NOMO-1 (cell line): ENCODE measurements around the gene REV1.
"Not testable (repeated sequence)": the region's sequence is repeated elsewhere in the genome, so short reads cannot be mapped to it uniquely, and the experiment has no call there.

ENCODE experiments used
- DNase-seq, 2 experiments: peaks; one replicate each; lab custom pipeline; 2025; ENCODE audit not compliant: unreplicated experiment in 2 of 2; lab: John Stamatoyannopoulos, UW

Gene REV1

DNA sequence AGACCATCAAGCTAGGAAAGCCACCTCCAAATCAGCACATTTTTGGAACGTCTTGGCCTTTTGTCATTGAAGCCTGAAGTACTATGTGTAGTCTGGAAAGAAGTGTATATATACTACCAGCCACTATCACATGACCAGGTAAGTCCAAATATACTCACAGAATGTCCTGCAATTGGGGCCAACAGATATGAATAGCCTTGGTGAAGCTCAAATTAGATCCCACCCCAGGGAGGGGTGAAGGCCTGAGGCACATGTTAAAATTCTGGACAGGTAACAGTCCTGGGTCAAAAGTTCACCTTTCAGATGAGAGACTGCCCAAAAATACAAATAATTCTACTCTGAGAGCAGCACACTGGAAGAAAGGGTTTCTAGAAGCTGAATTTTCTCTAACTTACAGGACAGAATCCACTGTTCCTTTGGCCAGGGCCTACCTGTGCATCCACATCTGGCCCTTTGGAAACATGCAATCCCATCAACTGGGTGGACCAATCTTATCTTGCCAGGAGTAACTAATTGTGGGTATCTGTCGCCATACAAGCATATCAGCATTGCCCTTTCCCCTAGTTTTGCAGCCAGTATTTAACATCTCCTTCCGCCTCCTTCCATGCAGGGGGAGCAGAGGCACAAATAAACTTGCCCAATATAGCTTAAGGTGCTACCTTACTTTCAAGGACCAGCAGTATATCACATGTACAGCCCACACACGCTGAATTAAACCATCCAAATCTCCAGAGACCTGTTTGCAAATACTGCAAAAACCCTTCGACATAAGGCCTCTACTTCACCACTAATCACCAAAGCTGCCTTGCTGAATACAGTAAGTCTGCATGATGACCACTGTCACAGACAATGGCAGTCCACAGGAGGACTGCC lies 84.8 kb downstream of the REV1 start:
- DNase-seq: no peak

DNA sequence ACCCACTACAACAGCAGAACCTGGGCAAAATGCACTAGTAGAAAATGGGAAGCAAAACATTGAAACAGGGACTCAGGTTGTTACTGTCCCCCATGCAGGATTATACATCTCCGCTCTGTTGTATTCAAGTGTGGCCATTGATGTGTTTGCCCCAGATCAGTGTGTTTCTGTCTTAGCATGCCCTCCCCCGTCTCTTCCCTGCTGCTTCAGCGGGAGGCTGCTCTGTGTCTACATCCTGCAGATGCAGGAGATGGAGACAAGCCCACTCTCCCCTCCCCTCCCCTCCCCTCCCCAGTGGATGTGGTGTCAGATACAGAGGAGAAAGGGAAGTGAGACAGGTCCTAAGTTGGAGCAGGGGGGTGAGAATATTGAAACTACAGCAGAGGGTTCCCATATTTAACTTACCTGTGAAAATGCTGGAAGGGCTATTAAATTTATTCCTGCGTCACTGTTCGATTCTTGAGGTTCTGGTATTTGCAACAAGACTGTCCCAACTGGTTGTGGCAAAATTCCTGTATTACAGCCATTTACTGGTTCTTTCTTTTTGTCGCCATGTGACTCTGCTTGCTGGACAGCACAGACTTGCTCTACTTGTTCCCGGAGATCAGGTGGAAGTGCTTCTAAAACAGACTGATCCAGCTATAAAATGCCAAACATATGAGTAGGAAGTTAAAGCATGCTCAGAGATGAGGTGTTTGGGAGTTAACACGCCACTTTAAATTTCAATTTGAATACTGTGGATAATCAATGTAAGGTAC lies 85.6 kb downstream of the REV1 start:
- DNase-seq: no peak

DNA sequence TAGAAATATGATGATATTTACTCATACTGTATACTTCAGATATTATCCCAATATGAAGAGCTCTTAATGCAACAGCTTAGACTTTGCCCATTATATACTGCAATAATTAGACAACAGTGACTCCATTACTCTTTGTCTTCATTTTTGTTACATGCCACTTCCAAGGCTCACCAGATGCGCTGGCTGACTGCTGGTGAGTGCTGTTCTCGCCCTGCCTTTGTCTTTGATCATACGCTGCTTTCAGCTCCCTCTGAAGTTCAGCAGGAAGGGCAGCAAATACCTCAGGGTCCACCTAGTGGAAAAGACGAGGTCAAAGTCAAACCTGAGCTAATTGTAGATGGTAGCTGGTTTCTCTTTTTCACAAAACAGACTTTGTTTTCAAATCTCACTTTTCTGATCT lies 86.3 kb downstream of the REV1 start:
- no peak for DNase-seq

DNA sequence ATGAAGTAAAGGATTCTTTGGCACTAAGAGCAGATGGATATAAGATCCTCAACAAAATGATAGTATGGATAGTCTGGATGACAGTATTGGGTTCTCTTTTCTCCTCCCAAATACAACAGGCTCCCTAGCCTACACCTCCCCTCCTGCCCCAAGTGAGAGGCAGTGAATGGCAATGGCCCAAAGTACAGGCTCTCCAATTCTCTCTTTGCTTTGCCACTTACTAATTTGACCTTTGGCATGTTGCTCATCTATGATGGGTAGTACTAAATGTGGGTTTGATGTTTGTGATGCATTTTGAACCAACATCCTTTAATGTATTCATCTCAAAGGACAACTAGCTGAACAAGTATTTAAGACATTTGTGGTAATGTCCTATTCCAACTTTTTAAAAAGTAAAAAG lies 86.7 kb downstream of the REV1 start:
- DNase-seq: no peak

DNA sequence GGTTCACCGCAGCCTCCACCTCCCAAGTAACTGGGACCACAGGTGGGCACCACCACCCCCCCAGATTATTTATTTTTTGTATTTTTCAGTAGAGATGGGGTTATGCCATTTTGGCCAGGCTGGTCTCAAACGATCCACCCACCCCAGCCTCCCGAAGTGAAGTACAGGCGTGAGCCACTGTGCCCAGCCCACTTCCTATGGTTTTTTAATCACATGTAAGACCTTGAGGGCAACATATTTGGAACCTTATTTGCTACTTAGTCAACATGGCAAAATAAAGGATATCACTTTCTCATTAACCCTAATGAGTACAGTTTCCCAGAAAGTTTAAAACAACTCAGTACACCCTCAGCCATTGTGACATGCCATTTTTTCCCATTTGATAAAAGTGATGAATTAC lies 88.0 kb downstream of the REV1 start:
- no peak for DNase-seq

DNA sequence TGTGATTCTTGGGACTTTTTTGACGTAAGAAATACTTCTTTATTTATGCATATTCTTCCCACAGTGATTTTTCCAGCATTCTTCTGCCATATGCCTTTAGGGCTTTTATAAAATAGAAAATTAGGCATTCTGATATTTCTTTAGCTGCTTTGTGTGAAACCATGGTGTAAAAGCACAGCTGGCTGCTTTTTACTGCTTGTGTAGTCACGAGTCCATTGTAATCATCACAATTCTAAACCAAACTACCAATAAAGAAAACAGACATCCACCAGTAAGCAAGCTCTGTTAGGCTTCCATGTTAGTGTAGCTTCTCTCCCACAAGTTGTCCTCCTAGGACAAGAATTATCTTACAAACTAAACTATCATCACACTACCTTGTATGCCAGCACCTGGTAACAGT lies 90.0 kb downstream of the REV1 start:
- no peak for DNase-seq

DNA sequence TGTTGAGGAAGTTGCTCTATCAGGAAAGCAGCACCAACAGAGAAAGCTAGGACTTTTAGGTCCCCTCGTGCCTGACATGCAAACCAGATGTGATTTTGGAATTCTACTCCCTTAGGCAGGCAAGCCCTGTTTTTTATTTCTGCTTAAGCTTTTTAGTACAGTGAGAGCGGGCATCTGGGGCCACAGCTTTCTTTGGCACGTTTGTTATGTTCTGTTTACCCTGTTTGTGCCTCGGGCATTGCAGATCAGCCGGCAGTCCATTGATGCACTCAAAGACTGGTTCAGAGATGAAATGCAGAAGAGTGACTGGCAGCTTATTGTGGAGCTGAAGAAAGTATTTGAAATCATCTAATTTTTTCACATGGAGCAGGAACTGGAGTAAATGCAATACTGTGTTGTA lies 90.8 kb downstream of the REV1 start:
- no peak for DNase-seq

DNA sequence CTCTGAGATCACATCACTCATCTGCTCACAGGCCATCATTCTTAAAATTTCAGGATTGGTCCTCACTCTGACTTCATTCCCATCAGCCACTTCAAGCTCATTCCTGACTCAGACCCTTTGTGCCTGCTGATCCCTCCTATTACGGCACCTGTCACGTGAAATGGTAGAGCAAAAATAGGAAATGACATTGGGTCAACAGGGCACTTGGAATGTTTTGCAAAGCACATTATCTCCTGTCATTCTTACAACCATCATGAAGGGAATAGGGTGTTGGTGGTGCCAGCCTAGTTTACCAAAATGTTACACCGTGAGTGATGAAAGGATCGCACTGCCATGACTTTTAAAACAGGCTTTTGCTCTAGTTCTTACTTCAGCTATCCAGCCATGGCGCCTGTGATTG lies 91.5 kb downstream of the REV1 start:
- no peak for DNase-seq

DNA sequence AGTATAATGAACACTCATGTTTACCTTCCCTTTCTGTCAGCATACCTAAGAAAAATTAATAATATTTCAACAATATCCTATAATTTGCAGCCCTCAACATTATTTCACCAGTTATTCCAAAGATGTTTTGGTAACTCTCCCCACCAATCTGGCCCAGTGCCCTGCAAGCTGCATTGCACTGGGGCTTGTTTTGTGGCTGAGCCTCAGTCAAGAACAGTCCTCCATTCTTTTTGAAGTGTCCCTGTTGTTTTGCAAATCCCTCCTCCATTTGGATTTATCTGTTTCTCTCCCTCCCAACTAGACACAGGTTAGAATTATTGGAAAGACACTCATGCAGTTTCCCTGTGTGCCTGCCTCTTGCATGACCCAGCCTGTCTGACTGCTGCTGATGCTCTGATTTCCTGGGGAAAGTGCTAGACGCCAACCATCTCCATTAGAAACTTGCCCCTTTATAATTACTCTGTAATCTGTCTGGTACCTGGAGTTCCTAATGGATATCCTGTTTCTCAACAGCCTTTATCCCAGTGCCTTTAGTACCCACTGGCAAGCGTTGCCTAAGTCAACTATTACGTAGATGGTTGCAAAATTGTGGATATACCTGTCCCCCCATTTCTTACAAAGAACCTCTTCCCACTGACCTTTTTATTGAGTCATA lies 92.4 kb downstream of the REV1 start:
- no peak for DNase-seq

DNA sequence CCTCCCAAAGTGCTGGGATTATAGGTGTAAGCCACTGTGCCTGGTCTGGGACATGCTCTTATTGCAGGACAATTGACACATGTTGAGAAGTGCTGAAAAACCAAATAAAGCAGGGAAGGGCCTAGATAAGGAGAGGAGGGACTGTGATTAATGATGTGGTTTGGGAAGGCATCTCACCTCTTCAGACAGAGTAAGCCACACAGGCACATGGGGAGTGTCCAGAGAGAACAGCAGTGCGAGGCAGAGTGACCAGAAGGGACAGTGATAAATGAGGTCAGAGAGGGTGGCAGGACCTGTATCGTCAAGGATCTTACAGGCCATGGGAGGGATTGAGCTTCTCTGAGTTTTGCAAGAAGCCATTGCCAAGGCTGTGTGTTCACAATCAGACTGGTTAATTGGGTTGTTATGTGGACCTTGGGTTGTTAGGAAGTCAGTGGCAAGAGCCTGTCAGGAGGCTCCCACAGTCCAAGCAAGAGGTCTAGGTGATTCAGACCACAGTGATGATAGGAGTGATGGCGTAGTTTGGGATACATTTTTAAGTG lies 94.2 kb downstream of the REV1 start:
- DNase-seq: no peak

DNA sequence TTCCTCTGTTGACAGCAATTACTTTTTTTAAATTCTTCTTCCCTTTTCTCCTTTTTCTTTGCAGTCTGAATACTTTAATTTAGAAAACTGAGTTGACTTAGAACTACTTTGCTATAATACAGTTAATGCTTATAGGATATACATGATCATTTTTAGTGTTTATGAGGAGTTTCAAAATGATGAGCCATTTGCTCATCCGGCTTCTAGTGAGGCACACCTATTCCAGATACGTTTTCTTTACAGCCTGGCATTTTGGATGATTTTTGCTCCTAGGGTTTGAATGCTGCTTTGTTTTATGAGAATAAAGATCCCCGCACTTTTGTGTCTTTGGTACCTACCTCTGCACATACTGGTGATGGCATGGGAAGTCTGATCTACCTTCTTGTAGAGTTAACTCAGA lies 99.9 kb downstream of the REV1 start:
- DNase-seq: no peak

DNA sequence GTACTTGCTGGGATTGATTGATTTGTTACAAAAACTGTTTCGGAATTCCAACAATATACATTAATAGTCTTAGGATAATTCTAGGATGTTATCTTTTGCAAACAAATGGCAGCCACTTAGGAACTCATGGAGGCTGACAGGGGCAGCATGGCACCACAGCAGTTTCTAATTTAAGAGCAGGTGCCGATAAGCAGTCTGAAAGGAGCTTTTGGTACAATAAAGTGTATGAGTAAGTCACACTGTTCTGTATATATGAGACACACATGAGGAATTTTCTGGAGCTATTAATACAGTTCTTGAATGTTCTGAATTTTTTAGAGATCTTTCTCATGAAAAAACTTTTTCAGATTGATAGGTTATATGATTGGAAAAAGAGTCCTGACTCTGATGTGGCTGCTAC lies 100.4 kb downstream of the REV1 start:
- DNase-seq: no peak

DNA sequence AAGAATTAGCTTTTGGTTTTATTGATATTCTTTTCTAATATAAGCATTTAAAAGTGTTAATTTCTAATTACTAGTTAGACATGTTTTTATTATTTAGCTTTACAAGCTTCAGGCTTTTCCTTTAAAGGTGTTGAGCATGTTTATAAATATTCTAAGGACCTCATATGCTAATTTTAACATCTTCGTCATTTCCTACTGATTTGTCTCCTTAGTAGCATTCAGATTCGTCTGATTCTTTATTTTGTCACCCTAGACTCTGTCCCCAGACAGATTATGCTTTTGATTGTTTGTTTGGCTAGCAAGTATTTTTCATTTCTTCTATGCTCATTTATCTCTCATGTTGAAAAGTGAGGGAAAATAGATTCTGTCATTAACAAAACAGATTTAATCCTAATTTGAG lies 100.9 kb downstream of the REV1 start:
- no peak for DNase-seq

DNA sequence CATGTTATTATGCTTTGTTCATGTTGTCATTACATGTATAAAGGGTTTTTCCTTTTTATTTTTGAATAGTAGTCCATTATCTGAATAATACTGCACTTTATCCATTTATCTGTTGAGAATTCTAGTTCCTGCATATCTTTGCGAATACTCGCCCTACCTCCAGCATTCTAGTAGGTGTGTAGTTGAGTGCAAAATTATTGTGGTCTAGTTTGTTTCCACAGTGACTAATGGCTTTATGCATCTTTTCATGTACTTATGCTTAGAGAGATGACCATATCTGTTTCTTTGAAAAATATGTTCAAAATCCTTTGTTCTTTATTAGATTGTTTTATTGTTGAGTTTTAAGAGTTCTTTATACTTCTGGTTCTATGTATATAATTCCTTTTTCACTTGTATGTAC lies 103.8 kb downstream of the REV1 start:
- DNase-seq: no peak

DNA sequence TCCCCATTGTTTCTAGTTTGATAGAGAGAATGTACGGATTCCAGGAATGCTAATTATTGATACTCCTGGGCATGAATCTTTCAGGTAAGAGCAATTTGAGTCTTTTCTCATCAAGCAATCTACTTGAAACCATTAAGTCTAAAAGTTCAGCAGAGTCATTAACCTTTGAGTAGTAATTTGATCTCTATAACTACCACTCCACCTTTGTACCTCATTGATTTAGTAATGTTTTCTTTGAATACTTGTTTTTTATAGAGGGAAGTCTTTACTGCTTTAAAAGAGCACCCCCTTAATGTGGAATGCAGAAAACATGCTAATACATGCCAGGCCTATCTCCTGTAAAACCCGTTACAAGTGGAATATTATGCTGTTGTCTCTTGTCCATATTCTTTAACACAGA lies 107.7 kb downstream of the REV1 start:
- no peak for DNase-seq

DNA sequence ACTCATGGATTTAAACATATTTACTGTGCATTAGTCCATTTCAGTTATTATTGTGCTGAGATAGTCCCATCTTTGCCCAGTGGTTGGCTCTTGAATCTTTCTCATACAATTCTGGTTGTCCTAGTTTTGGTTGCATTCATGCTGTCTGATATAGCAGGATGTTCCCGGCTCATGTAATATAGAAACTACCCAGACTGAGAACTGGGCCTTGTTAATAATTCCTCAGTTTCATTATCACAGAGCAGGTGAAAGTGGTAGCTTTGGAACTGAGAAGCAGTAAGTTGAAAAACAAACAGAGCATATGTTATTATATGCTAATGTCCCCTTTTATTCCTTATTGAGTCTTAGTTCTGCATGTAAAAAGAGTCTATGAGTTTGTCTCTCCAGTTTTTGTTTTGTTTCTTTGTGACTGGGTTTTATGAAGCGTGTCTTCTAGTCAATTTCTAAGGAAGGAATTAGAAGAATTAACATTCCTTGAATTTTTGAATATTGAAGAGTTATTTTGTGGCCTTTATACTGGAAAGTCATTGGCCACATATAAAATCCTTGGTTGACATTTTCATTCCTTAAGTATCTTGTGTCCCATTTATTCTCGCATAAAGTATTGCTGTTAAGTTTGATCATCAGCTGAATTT lies 109.3 kb downstream of the REV1 start:
- no peak for DNase-seq

DNA sequence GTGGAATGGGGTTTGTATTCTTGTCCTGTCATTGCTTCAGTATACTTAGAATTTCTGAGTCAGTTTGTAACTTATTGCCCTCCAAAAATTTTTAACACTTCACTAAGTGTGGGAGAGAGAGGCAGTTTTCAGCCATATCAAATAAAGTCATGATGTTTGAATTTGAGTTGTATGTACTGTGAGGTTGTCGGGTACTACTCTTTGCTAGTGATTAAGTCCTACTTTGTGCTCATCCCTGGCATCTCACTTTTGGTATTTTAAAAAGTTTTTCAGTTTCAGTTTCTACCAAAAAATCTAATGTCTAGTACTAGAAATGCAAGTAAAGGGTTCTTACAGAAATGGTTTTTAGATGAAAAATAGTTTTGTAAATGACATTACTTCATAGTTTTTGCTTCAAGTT lies 111.9 kb downstream of the REV1 start:
- DNase-seq: no peak

DNA sequence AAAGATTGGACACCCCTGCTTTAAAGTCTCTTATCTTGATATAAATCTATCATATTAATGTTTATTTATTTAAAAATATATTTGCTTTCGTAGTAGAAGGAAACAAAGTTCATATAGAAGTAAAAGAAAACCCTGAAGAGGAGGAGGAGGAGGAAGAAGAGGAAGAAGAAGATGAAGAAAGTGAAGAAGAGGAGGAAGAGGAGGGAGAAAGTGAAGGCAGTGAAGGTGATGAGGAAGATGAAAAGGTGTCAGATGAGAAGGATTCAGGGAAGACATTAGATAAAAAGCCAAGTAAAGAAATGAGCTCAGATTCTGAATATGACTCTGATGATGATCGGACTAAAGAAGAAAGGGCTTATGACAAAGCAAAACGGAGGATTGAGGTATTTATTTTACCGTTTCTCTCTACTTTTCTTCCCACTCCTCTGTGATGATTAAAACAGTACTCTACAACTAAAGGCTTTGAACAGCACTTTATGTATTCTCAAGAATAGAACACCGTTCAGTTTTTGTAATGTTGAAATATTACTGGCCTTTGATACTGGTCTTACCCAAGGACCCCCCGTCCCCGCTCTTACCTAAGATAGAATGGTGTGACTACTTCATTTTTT lies 113.5 kb downstream of the REV1 start:
- no peak for DNase-seq

DNA sequence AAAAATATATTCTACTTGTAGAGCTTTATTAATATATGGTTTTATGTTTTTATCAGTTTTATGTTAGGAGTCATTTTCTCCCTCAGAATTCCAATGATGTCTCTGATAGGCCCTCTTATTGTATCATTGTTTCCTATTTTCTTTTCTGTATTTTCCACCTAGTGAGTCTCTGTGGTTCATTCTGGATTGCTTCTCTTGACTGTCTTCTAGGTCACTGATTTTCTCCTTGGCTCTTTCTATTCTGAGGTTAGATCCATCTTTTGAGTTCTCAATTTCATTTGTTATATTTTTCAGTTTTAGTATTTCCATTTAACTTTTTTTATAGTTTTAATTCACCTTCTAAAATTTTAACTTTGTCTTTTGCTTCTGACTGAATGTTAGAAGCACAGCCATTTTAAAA lies 115.1 kb downstream of the REV1 start:
- no peak for DNase-seq

DNA sequence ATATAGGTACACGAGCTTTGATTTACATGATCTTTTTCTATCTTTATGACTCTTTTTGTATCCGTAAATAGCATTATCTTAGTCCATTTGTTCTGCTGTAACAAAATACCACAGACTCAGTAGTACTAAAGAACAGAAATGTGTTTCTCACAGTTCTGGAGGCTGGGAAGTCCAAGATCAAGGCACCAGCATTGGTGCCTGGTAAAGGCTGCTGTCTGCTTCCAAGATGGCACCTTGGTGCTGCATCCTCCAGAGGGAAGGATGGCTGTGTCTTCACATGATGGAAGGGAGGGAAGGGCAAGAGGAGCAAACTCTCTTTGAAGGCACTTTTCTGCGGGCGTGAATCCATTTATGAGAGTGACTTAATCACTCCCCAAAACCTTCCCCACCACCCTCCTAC lies 116.7 kb downstream of the REV1 start:
- no peak for DNase-seq

DNA sequence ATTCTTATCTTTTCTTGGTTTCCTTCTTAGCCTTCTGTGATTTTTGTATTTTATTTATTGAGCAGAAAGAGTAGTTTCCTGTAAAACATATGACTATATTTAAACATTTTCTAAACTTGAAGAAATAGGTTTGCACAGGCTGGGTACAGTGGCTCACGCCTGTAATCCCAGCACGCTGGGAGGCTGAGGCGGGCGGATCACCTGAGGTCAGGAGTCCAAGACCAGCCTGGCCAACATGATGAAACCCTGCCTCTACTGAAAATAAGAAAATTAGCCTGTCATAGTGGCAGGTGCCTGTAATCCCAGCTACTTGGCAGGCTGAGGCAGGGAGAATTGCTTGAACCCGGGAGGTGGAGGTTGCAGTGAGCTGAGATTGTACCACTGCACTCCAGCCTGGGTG lies 121.0 kb downstream of the REV1 start:
- not testable (repeated sequence) for DNase-seq
